ENCODE results near the gene RAPGEF6. TPM values are rescaled to one million over a fixed set of nuclear protein-coding genes. Genes with fewer than 3 reads are reported as not detected.

RAPGEF6 gene
- total RNA-seq, 2 donors from 2014 or later, result 16.5 to 50.0 TPM

GRCh38 chr5:131671994-131672655, 37.1 kb upstream of the RAPGEF6 start:
- Histone ChIP-seq H3K4me1 (ENCODE audit: control insufficient read depth in 1 of 2, low read depth in 2 of 2) (peaks cover 18 to 30% of the 10 kb centered on the region in 2 donors), H3K4me3 (peak overlapping the region; percentile 1), H3K36me3 (peaks cover 2% of the 10 kb centered on the region), H3K27ac (peak overlapping the region; percentile 64 to 72), H3K9me3 (no peaks in the 10 kb centered on the region), H3K27me3 (replicated peaks; ENCODE audit: insufficient read depth) (no peaks in the 10 kb centered on the region)
- DNase-seq (ENCODE audit: low spot score) (no peak), ATAC-seq (ENCODE audit: insufficient number of reproducible peaks, low FRiP score, low read depth) (peak; percentile 41)
- no peak for TF ChIP-seq CTCF (IDR thresholded peaks at IDR 0.05)

DNA sequence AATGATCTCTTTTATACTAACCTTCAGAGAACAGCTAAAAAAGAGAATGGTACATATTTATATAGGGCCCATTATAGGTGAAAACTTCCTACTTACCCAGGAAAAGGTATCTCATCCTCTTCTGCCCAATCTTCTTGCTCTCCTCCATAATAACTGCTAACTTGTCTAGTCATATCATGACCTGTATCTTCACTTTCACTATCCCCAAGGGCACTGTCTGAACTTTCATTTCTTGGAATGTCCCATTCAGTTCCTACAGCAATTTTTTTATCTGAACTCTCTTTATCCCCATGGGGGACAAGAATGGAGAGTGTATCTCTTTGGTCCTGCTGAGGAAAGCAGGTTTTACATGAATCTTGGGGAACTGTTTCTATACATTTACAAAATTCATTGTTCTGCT, 36.4 kb upstream of the RAPGEF6 start:
- Histone ChIP-seq H3K4me3 (no peak overlapping the region), H3K9me3 (no peaks in the 10 kb centered on the region), H3K27ac (peak overlapping the region; percentile 64 to 72), H3K27me3 (replicated peaks; ENCODE audit: insufficient read depth) (no peaks in the 10 kb centered on the region), H3K36me3 (no peaks in the 10 kb centered on the region), H3K4me1 (ENCODE audit: control insufficient read depth in 1 of 2, low read depth in 2 of 2) (peaks cover 18 to 36% of the 10 kb centered on the region in 2 donors)
- DNase-seq (ENCODE audit: low spot score), result no peak
- ATAC-seq (ENCODE audit: insufficient number of reproducible peaks, low FRiP score, low read depth), result no peak
- no peak for TF ChIP-seq CTCF (IDR thresholded peaks at IDR 0.05)

GRCh38 chr5:131664929-131665328, 29.9 kb upstream of the RAPGEF6 start:
- H3K27ac ChIP-seq, result no peak overlapping the region
- H3K4me1 ChIP-seq (ENCODE audit: control insufficient read depth in 1 of 2, low read depth in 2 of 2), result peaks cover 0 to 12% of the 10 kb centered on the region in 2 donors
- no peaks in the 10 kb centered on the region for H3K27me3 ChIP-seq (replicated peaks; ENCODE audit: insufficient read depth)
- ATAC-seq (ENCODE audit: insufficient number of reproducible peaks, low FRiP score, low read depth) (no peak), DNase-seq (ENCODE audit: low spot score) (no peak)
- no peak overlapping the region for H3K4me3 ChIP-seq
- TF ChIP-seq CTCF (IDR thresholded peaks at IDR 0.05), result no peak
- peaks cover 19% of the 10 kb centered on the region for H3K36me3 ChIP-seq
- H3K9me3 ChIP-seq, result no peaks in the 10 kb centered on the region

DNA sequence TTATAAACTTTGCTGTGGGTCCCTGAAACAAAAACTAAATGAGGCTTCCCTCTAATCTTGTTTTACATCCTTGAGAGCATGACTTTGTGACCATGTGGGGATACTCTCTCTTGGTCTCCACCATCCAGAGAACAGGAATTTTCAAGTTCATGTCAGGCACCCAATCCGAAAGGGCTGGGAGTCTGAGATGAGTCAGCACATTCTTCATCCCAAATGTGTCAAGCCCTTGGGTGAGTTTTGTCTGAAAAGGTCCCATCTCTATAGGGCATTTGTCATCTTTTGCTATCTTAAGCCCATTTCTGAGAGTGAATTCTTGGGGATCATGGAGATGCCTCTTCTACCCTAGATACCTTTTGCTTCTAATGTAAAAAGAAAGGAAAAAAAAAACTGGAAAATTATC, 26.9 kb upstream of the RAPGEF6 start:
- H3K9me3 ChIP-seq, result no peaks in the 10 kb centered on the region
- no peak overlapping the region for H3K27ac ChIP-seq
- no peak for DNase-seq (ENCODE audit: low spot score)
- no peak overlapping the region for H3K4me3 ChIP-seq
- no peaks in the 10 kb centered on the region for H3K27me3 ChIP-seq (replicated peaks; ENCODE audit: insufficient read depth)
- peaks cover 0 to 11% of the 10 kb centered on the region in 2 donors for H3K4me1 ChIP-seq (ENCODE audit: control insufficient read depth in 1 of 2, low read depth in 2 of 2)
- TF ChIP-seq CTCF (IDR thresholded peaks at IDR 0.05), result no peak
- peaks cover 28% of the 10 kb centered on the region for H3K36me3 ChIP-seq
- no peak for ATAC-seq (ENCODE audit: insufficient number of reproducible peaks, low FRiP score, low read depth)

GRCh38 chr5:131659841-131660240, 24.8 kb upstream of the RAPGEF6 start:
- Histone ChIP-seq H3K9me3 (no peaks in the 10 kb centered on the region), H3K27me3 (replicated peaks; ENCODE audit: insufficient read depth) (no peaks in the 10 kb centered on the region), H3K4me3 (no peak overlapping the region), H3K27ac (no peak overlapping the region), H3K4me1 (ENCODE audit: control insufficient read depth in 1 of 2, low read depth in 2 of 2) (no peaks in the 10 kb centered on the region), H3K36me3 (peaks cover 28% of the 10 kb centered on the region)
- no peak for DNase-seq (ENCODE audit: low spot score)
- no peak for TF ChIP-seq CTCF (IDR thresholded peaks at IDR 0.05)
- ATAC-seq (ENCODE audit: insufficient number of reproducible peaks, low FRiP score, low read depth), result no peak

Measured in thoracic aorta (tissue), 2 donors.